H9 (cell line): ENCODE measurements around the gene KIF14. TPM values are rescaled to one million over a fixed set of nuclear protein-coding genes. Genes with fewer than 3 reads are reported as not detected.
A peak's percentile ranks its signal among the peaks of the same experiment; 100 is the strongest.

Source experiments
- DNase-seq: peaks from one replicate; pipeline ENCODE4 v3.0.0-alpha.2; 2017
- H2AFZ ChIP-seq: one replicate; pipeline ENCODE4 v1.6.1; 2013; ENCODE audit warnings: mild to moderate bottlenecking, low read length, control low read depth, moderate library complexity
- H2AK5ac ChIP-seq: 2 replicates; pipeline ENCODE4 v1.6.1; 2013; ENCODE audit warnings: low read length, control low read depth, mixed read lengths; ENCODE audit not compliant: insufficient read length
- H2BK120ac ChIP-seq: one replicate; pipeline ENCODE4 v1.6.1; 2013; ENCODE audit warnings: low read depth, mild to moderate bottlenecking, low read length, control low read depth, inconsistent platforms; ENCODE audit not compliant: poor library complexity, severe bottlenecking
- H2BK12ac ChIP-seq: 2 replicates; pipeline ENCODE4 v1.6.1; 2013; ENCODE audit warnings: low read length, control low read depth, mixed read lengths, low read depth; ENCODE audit not compliant: insufficient read length
- H2BK15ac ChIP-seq: 2 replicates; pipeline ENCODE4 v1.6.1; 2013; ENCODE audit warnings: low read depth, low read length, control low read depth
- H2BK20ac ChIP-seq: one replicate; pipeline ENCODE4 v1.6.1; 2013; ENCODE audit warnings: low read depth, mild to moderate bottlenecking, low read length, control low read depth, inconsistent platforms; ENCODE audit not compliant: poor library complexity, severe bottlenecking
- H2BK5ac ChIP-seq: 2 replicates; pipeline ENCODE4 v1.6.1; 2013; ENCODE audit warnings: low read length, control low read depth, mixed read lengths; ENCODE audit not compliant: insufficient read length
- H3K14ac ChIP-seq: 2 replicates; pipeline ENCODE4 v1.6.1; 2013; ENCODE audit warnings: low read length, control low read depth; ENCODE audit not compliant: insufficient read depth
- H3K18ac ChIP-seq: 2 replicates; pipeline ENCODE4 v1.6.1; 2013; ENCODE audit warnings: low read depth, mild to moderate bottlenecking, mixed read lengths, low read length, control low read depth; ENCODE audit not compliant: insufficient read length
- H3K23ac ChIP-seq: 2 replicates; pipeline ENCODE4 v1.6.1; 2013; ENCODE audit warnings: low read length, control low read depth, mixed read lengths, low read depth; ENCODE audit not compliant: insufficient read length
- H3K23me2 ChIP-seq: 2 replicates; pipeline ENCODE4 v1.6.1; 2013; ENCODE audit warnings: low read depth, mild to moderate bottlenecking, mixed read lengths, low read length, control low read depth; ENCODE audit not compliant: insufficient read length, poor library complexity, severe bottlenecking
- H3K27ac ChIP-seq: 2 replicates; pipeline ENCODE4 v1.5.1; 2013; ENCODE audit warnings: low read length, control low read depth, mixed read lengths, low read depth; ENCODE audit not compliant: insufficient read length
- H3K27me3 ChIP-seq: 2 replicates; pipeline ENCODE4 v1.6.1; 2013; ENCODE audit warnings: low read length, control low read depth, inconsistent platforms; ENCODE audit not compliant: insufficient read depth
- H3K4ac ChIP-seq: 2 replicates; pipeline ENCODE4 v1.6.1; 2013; ENCODE audit warnings: low read depth, mild to moderate bottlenecking, control low read depth, inconsistent platforms, low read length, moderate library complexity
- H3K4me1 ChIP-seq: 2 replicates; pipeline ENCODE4 v1.6.1; 2013; ENCODE audit warnings: low read length, control low read depth, inconsistent platforms; ENCODE audit not compliant: insufficient read depth
- H3K4me2 ChIP-seq: 2 replicates; pipeline ENCODE4 v1.6.1; 2013; ENCODE audit warnings: low read length, control low read depth, mixed read lengths; ENCODE audit not compliant: insufficient read length, insufficient read depth
- H3K56ac ChIP-seq: 2 replicates; pipeline ENCODE4 v1.6.1; 2013; ENCODE audit warnings: low read depth, mild to moderate bottlenecking, mixed read lengths, low read length, control low read depth; ENCODE audit not compliant: insufficient read length
- H3K79me1 ChIP-seq: 2 replicates; pipeline ENCODE4 v1.6.1; 2013; ENCODE audit warnings: low read depth, mild to moderate bottlenecking, moderate library complexity, low read length, control low read depth, inconsistent platforms; ENCODE audit not compliant: insufficient read depth, poor library complexity, severe bottlenecking
- H3K79me2 ChIP-seq: 2 replicates; pipeline ENCODE4 v1.6.1; 2013; ENCODE audit warnings: low read length, control low read depth, inconsistent platforms; ENCODE audit not compliant: insufficient read depth
- H3K9ac ChIP-seq: 2 replicates; pipeline ENCODE4 v1.6.1; 2013; ENCODE audit warnings: low read length, control low read depth, mixed read lengths; ENCODE audit not compliant: insufficient read length; ENCODE audit errors: extremely low read depth
- H3K9me3 ChIP-seq: one replicate; pipeline ENCODE4 v1.6.1; 2013; ENCODE audit warnings: low read depth, low read length, inconsistent platforms; ENCODE audit not compliant: control insufficient read depth
- H3T11ph ChIP-seq: one replicate; pipeline ENCODE4 v1.6.1; 2013; ENCODE audit warnings: mild to moderate bottlenecking, low read length, control low read depth, inconsistent platforms
- H4K20me1 ChIP-seq: one replicate; pipeline ENCODE4 v1.6.1; 2013; ENCODE audit not compliant: control insufficient read depth, insufficient read length, insufficient read depth
- H4K5ac ChIP-seq: 2 replicates; pipeline ENCODE4 v1.6.1; 2013; ENCODE audit warnings: low read depth, mild to moderate bottlenecking, mixed read lengths, low read length, control low read depth; ENCODE audit not compliant: insufficient read length
- H4K8ac ChIP-seq: replicated peaks from 2 replicates; pipeline ENCODE4 v1.6.1; 2013; ENCODE audit warnings: low read length, control low read depth, mixed read lengths, low read depth; ENCODE audit not compliant: insufficient read length
- H4K91ac ChIP-seq: 2 replicates; pipeline ENCODE4 v1.6.1; 2013; ENCODE audit warnings: low read depth, mild to moderate bottlenecking, moderate library complexity, mixed read lengths, low read length, control low read depth; ENCODE audit not compliant: insufficient read length
- H3K27ac Mint-ChIP-seq, 3 experiments: 2 replicates in 2 of 3; 3 replicates in 1 of 3; pipeline ENCODE4 v1.8.0; 2020 to 2021; ENCODE audit warnings: mixed read lengths in 3 of 3, mild to moderate bottlenecking in 1 of 3, moderate library complexity in 1 of 3
- H3K27me3 Mint-ChIP-seq: 2 replicates; pipeline ENCODE4 v1.8.0; 2021; ENCODE audit warnings: low read depth, mild to moderate bottlenecking, moderate library complexity, mixed read lengths
- H3K36me3 Mint-ChIP-seq, 3 experiments: 2 replicates in 2 of 3; 3 replicates in 1 of 3; pipeline ENCODE4 v1.8.0; 2020 to 2021; ENCODE audit warnings: low read depth in 3 of 3, mixed read lengths in 3 of 3; ENCODE audit not compliant: insufficient read depth in 1 of 3
- H3K4me1 Mint-ChIP-seq, 2 experiments: 2 replicates each; pipeline ENCODE4 v1.8.0; 2020; ENCODE audit warnings: mixed read lengths in 2 of 2
- H3K4me3 Mint-ChIP-seq, 2 experiments: 2 replicates in 1 of 2; 3 replicates in 1 of 2; pipeline ENCODE4 v1.8.0; 2020 to 2021; ENCODE audit warnings: mild to moderate bottlenecking in 2 of 2, mixed read lengths in 2 of 2, moderate library complexity in 1 of 2
- H3K9me3 Mint-ChIP-seq, 2 experiments: 2 replicates in 1 of 2; 3 replicates in 1 of 2; pipeline ENCODE4 v1.8.0; 2020; ENCODE audit warnings: mild to moderate bottlenecking in 2 of 2, mixed read lengths in 2 of 2, moderate library complexity in 1 of 2
- whole genome bisulfite sequencing: extraction: QIAGEN DNeasy Blood & Tissue Kit; methylation state at CpG from one replicate; pipeline ENCODE4 v1.1.7; 2013; ENCODE audit warnings: missing lambda C conversion rate, low lambda C conversion rate, mixed read lengths; ENCODE audit not compliant: insufficient read length; ENCODE audit errors: extremely low coverage; 5-methylcytosine and 5-hydroxymethylcytosine counted together
- total RNA-seq: library from RNA; stranded (reverse); gene quantifications from 2 replicates; pipeline ENCODE4 v1.2.1, GENCODE V29; 2021
- TF ChIP-seq, protein P1 (sequence below): fragments of 200-600 bp; sonication (generic); conservative IDR thresholded peaks from 3 replicates; pipeline ENCODE4 v1.8.0; 2021; ENCODE audit warnings: antibody characterized with exemption, mild to moderate bottlenecking

KIF14 gene
- total RNA-seq, 1 experiment from 2014 or later, result 18.2 TPM

DNA sequence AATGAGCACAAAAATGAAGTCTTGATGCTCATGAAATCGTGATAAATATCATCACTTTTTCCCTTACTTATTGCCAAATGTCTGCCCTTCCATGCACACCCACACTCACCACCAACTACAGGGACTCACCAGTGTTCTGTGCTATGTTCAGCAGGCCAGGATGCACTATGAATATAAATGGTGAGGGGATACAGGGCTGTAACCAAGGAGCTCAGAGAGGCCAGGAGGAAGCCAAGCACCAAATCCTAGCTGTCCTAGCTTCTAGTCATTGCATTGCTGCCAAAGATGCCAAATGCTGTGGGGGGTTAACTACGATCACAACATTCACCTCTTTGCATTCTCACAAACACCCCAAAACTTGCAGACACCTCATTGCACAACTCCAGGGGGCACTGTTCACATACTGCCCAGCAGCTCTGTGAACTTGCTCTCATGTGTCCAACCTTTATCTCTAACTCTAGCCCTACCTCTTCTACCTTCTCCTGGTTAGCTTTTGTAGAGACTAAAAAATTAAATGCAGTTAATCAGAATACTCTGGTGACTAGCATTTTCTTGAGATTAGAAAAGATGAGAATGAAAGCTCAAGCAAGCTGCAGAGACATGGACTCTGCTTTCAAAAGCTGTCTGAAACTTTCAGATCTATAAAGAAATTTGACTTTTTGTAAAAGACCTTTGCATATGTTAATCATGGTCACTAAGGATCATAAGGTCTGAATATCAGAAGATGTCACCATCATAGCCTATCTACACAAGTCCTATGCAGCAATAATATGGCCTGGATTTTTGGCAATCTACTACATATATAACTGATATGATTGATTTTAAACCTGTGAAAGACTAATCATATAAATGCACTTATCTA, 13.9 kb upstream of the KIF14 start:
- no peak overlapping the region for H2BK120ac ChIP-seq
- no peak overlapping the region for H3K18ac ChIP-seq
- Mint-ChIP-seq H3K4me3 (no peak overlapping the region), H3K4me1 (peaks cover 6 to 15% of the 10 kb centered on the region in 2 experiments), H3K9me3 (no peaks in the 10 kb centered on the region), H3K27ac (no peak overlapping the region), H3K36me3 (no peaks in the 10 kb centered on the region), H3K27me3 (no peaks in the 10 kb centered on the region)
- no peak overlapping the region for H3K23ac ChIP-seq
- H4K91ac ChIP-seq, result no peak overlapping the region
- no peak overlapping the region for H2BK15ac ChIP-seq
- H3T11ph ChIP-seq, result no peak overlapping the region
- no peak overlapping the region for H3K27ac ChIP-seq
- H2BK5ac ChIP-seq, result no peak overlapping the region
- no peak overlapping the region for H2BK12ac ChIP-seq
- H3K56ac ChIP-seq, result no peak overlapping the region
- no peak overlapping the region for H3K4me2 ChIP-seq
- H3K14ac ChIP-seq, result no peak overlapping the region
- H3K4ac ChIP-seq, result no peak overlapping the region
- H4K5ac ChIP-seq, result no peak overlapping the region
- no peak overlapping the region for H2AK5ac ChIP-seq
- H3K27me3 ChIP-seq, result no peaks in the 10 kb centered on the region
- H3K4me1 ChIP-seq, result peaks cover 6% of the 10 kb centered on the region
- no peaks in the 10 kb centered on the region for H4K20me1 ChIP-seq
- no peaks in the 10 kb centered on the region for H3K23me2 ChIP-seq
- no peak for DNase-seq
- H3K79me2 ChIP-seq, result no peaks in the 10 kb centered on the region
- H3K9me3 ChIP-seq, result no peaks in the 10 kb centered on the region
- no peak overlapping the region for H3K9ac ChIP-seq
- no peak overlapping the region for H2BK20ac ChIP-seq
- no peak overlapping the region for H4K8ac ChIP-seq
- TF ChIP-seq, protein P1, sequence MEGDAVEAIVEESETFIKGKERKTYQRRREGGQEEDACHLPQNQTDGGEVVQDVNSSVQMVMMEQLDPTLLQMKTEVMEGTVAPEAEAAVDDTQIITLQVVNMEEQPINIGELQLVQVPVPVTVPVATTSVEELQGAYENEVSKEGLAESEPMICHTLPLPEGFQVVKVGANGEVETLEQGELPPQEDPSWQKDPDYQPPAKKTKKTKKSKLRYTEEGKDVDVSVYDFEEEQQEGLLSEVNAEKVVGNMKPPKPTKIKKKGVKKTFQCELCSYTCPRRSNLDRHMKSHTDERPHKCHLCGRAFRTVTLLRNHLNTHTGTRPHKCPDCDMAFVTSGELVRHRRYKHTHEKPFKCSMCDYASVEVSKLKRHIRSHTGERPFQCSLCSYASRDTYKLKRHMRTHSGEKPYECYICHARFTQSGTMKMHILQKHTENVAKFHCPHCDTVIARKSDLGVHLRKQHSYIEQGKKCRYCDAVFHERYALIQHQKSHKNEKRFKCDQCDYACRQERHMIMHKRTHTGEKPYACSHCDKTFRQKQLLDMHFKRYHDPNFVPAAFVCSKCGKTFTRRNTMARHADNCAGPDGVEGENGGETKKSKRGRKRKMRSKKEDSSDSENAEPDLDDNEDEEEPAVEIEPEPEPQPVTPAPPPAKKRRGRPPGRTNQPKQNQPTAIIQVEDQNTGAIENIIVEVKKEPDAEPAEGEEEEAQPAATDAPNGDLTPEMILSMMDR, result peak; percentile 53
- H2AFZ ChIP-seq, result no peak overlapping the region
- no CpG with 5 or more reads among the region's 2 CpGs for WGBS
- no peaks in the 10 kb centered on the region for H3K79me1 ChIP-seq
